IMR-90 (cell line): Measurements from ENCODE around the gene ADPGK. TPM values are rescaled to one million over a fixed set of nuclear protein-coding genes. Genes with fewer than 3 reads are reported as not detected.

Source experiments
- ATAC-seq: fragments of 200-7000 bp; cut with Tn5 transposase; 2 replicates; pipeline ENCODE4 v1.9.1; 2020; ENCODE audit warnings: low read depth, mild to moderate bottlenecking, moderate library complexity
- BruUV-seq: library from RNA; stranded (reverse); fragments of 400-500 nt; replicated peaks from 2 replicates; lab custom pipeline; 2021; lab: Mats Ljungman, UMichigan
- CTCF ChIA-PET: fragments of 300-600 bp; formaldehyde crosslinking; extraction: SDS; loops from one replicate; lab custom pipeline; 2021; ENCODE audit warnings: antibody characterized with exemption; lab: Yijun Ruan, JAX
- POLR2A ChIA-PET: fragments of 300-600 bp; sonication (Branson Sonifier 250); formaldehyde crosslinking; loops from one replicate; lab custom pipeline; 2022; ENCODE audit warnings: antibody characterized with exemption; ENCODE audit not compliant: unreplicated experiment; lab: Charles Lee
- DNase-seq: peaks from one replicate; pipeline ENCODE4 v3.0.0; 2013
- H2AFZ ChIP-seq: replicated peaks from 2 replicates; pipeline ENCODE3; 2013; ENCODE audit warnings: low read length, mild to moderate bottlenecking; ENCODE audit not compliant: poor library complexity
- H2AK5ac ChIP-seq: 2 replicates; pipeline ENCODE4 v1.6.1; 2013; ENCODE audit warnings: low read depth, low read length, inconsistent platforms
- H2AK9ac ChIP-seq: replicated peaks from 2 replicates; pipeline ENCODE3; 2013; ENCODE audit warnings: mild to moderate bottlenecking, low read depth, low read length, moderate library complexity; ENCODE audit not compliant: poor library complexity
- H2BK120ac ChIP-seq: 2 replicates; pipeline ENCODE4 v1.6.1; 2013; ENCODE audit warnings: low read depth, low read length, inconsistent platforms
- H2BK15ac ChIP-seq: 3 replicates; pipeline ENCODE4 v1.6.1; 2013; ENCODE audit warnings: low read depth, low read length, inconsistent platforms
- H2BK20ac ChIP-seq: 2 replicates; pipeline ENCODE4 v1.6.1; 2013; ENCODE audit warnings: low read depth, mild to moderate bottlenecking, inconsistent platforms, low read length, moderate library complexity
- H2BK5ac ChIP-seq: 2 replicates; pipeline ENCODE4 v1.6.1; 2013; ENCODE audit warnings: mild to moderate bottlenecking, low read depth, low read length, inconsistent platforms; ENCODE audit not compliant: poor library complexity, severe bottlenecking
- H3K14ac ChIP-seq: replicated peaks from 2 replicates; pipeline ENCODE4 v1.6.1; 2013; ENCODE audit warnings: low read depth, low read length, inconsistent platforms
- H3K18ac ChIP-seq: 2 replicates; pipeline ENCODE4 v1.6.1; 2013; ENCODE audit warnings: low read depth, low read length, control low read depth
- H3K23ac ChIP-seq: 2 replicates; pipeline ENCODE4 v1.6.1; 2013; ENCODE audit warnings: low read depth, low read length, inconsistent platforms
- H3K27ac ChIP-seq: 2 replicates; pipeline ENCODE4 v1.5.1; 2013; ENCODE audit warnings: mild to moderate bottlenecking, control low read depth, low read length; ENCODE audit not compliant: insufficient read depth
- H3K27me3 ChIP-seq: 2 replicates; pipeline ENCODE4 v1.6.1; 2013; ENCODE audit warnings: low read length; ENCODE audit not compliant: control insufficient read depth, insufficient read depth
- H3K36me3 ChIP-seq: 2 replicates; pipeline ENCODE4 v1.6.1; 2013; ENCODE audit warnings: low read length, mixed read lengths; ENCODE audit not compliant: control insufficient read depth, insufficient read depth
- H3K4ac ChIP-seq: 2 replicates; pipeline ENCODE4 v1.6.1; 2013; ENCODE audit warnings: low read depth, low read length, inconsistent platforms
- H3K4me1 ChIP-seq: 2 replicates; pipeline ENCODE4 v1.6.1; 2013; ENCODE audit warnings: low read length, mixed read lengths; ENCODE audit not compliant: control insufficient read depth, insufficient read depth
- H3K4me2 ChIP-seq: 2 replicates; pipeline ENCODE4 v1.6.1; 2013; ENCODE audit warnings: low read depth, mild to moderate bottlenecking, control low read depth, low read length, moderate library complexity
- H3K4me3 ChIP-seq: 2 replicates; pipeline ENCODE4 v1.5.1; 2013; ENCODE audit warnings: low read depth, mild to moderate bottlenecking, control low read depth, low read length, moderate library complexity; ENCODE audit not compliant: insufficient read depth
- H3K56ac ChIP-seq: 2 replicates; pipeline ENCODE4 v1.6.1; 2013; ENCODE audit warnings: low read length, inconsistent platforms; ENCODE audit not compliant: insufficient read depth; ENCODE audit errors: extremely low read depth
- H3K79me1 ChIP-seq, 2 experiments: 2 replicates each; pipeline ENCODE4 v1.6.1; 2013; ENCODE audit warnings: low read length in 2 of 2, inconsistent platforms in 1 of 2, low read depth in 1 of 2
- H3K9ac ChIP-seq: 2 replicates; pipeline ENCODE4 v1.6.1; 2013; ENCODE audit warnings: low read depth, low read length, control low read depth
- H3K9me1 ChIP-seq: 2 replicates; pipeline ENCODE4 v1.6.1; 2013; ENCODE audit warnings: low read length, inconsistent platforms; ENCODE audit not compliant: insufficient read depth
- H3K9me3 ChIP-seq: 2 replicates; pipeline ENCODE4 v1.6.1; 2013; ENCODE audit warnings: low read length; ENCODE audit not compliant: control insufficient read depth, insufficient read depth
- H4K20me1 ChIP-seq: 2 replicates; pipeline ENCODE4 v1.6.1; 2013; ENCODE audit warnings: low read length, inconsistent platforms; ENCODE audit not compliant: insufficient read depth
- H4K5ac ChIP-seq: 2 replicates; pipeline ENCODE4 v1.6.1; 2013; ENCODE audit warnings: mild to moderate bottlenecking, low read depth, low read length, control low read depth
- H4K8ac ChIP-seq, 2 experiments: 2 replicates each; pipeline ENCODE4 v1.6.1; 2013; ENCODE audit warnings: low read depth in 2 of 2, low read length in 2 of 2, control low read depth in 1 of 2, inconsistent platforms in 1 of 2
- H4K91ac ChIP-seq: 2 replicates; pipeline ENCODE4 v1.6.1; 2013; ENCODE audit warnings: low read depth, low read length, inconsistent platforms; ENCODE audit not compliant: insufficient read depth
- CEBPB ChIP-seq: IDR thresholded peaks from 2 replicates; pipeline ENCODE4 v1.6.1; 2012; ENCODE audit warnings: low read depth, low read length, improper control_type of control experiment
- FOS ChIP-seq: fragments of 150-350 bp; IDR thresholded peaks from 2 replicates; pipeline ENCODE4 v1.6.1; 2016; ENCODE audit warnings: low read depth, low read length
- WGBS, 2 experiments: methylation state at CpG; one replicate each; pipeline versions ENCODE4 v1.1.5 to v1.1.7; 2013; ENCODE audit warnings: missing lambda C conversion rate in 2 of 2; ENCODE audit not compliant: insufficient read length in 1 of 2; ENCODE audit errors: extremely low coverage in 2 of 2; 5-methylcytosine and 5-hydroxymethylcytosine counted together
- dilution Hi-C: fragments of 300-500 bp; cut with HindIII; formaldehyde crosslinking; loops from one replicate; pipeline ENCODE4 v1.14.3; 2018; ENCODE audit warnings: low sequenced_read_pairs; ENCODE audit not compliant: unreplicated experiment
- in situ Hi-C: fragments of 300-500 bp; cut with MboI; formaldehyde crosslinking; loops from 3 replicates; pipeline ENCODE4 v1.14.3; 2019; ENCODE audit warnings: low sequenced_read_pairs, inconsistent platforms, mixed read lengths
- intact Hi-C: fragments of 100-400 bp; cut with micrococcal nuclease; formaldehyde crosslinking; loops from 2 replicates; pipeline ENCODE4 v1.10.0; 2022
- polyA plus RNA-seq, 3 experiments: library from polyadenylated mRNA; depleted of rRNA; stranded (reverse); fragments of >200 nt; gene quantifications; 2 replicates each; pipeline ENCODE4 v1.2.3, GENCODE V29; 2012; ENCODE audit warnings: low replicate concordance in 1 of 3
- total RNA-seq: library from RNA; depleted of rRNA; stranded (reverse); fragments of >200 nt; gene quantifications from 2 replicates; pipeline ENCODE4 v1.2.3, GENCODE V29; 2012

ADPGK gene
- total and polyA plus RNA-seq, 2 of the 4 experiments (the other 2 are of a cell fraction), result 53.2 to 62.8 TPM

DNA sequence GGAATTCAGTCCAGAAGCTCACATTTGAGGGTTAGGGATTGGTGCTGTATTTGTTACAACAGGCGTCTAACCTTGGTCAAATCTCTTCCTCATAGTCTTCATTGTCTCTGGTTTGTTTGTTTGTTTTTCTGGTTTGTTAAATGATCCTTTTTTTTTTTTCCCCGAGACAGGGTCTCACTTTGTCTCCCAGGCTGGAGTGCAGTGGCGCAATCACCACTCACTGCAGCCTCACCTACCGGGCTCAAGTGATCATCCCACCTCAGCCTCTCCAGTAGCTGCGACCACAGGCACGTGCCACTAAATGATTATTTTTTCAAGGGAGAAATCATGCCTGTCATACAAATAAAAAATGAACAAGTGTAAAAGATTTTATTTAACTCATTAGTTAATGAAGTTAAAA is 14.3 kb upstream of the ADPGK start:
- TF ChIP-seq CEBPB, result peak; percentile 36; the same call in 1 of the 2 replicates
- TF ChIP-seq FOS, result no peak
- Histone ChIP-seq H3K18ac (no peak overlapping the region), H4K91ac (no peak overlapping the region; the same call in 1 of the 2 replicates), H3K27ac (no peak overlapping the region), H3K9me1 (peaks cover 3% of the 10 kb centered on the region; the same call in 1 of the 2 replicates), H2BK20ac (no peak overlapping the region), H2BK15ac (no peak overlapping the region), H4K8ac (no peak overlapping the region), H2BK120ac (no peak overlapping the region), H2AK9ac (no peak overlapping the region), H2BK5ac (no peak overlapping the region), H3K9ac (no peak overlapping the region), H3K4me1 (peaks cover 13% of the 10 kb centered on the region), H4K20me1 (no peaks in the 10 kb centered on the region), H3K4me2 (no peak overlapping the region), H3K4me3 (no peak overlapping the region), H2AFZ (no peak overlapping the region), H3K4ac (peak overlapping the region; percentile 14; the same call in 1 of the 2 replicates), H3K27me3 (no peaks in the 10 kb centered on the region; the same call in none of the 2 replicates), H3K23ac (no peak overlapping the region), H3K56ac (no peak overlapping the region), H3K79me1 (no peaks in the 10 kb centered on the region), H3K36me3 (no peaks in the 10 kb centered on the region), H3K9me3 (no peaks in the 10 kb centered on the region), H3K14ac (no peak overlapping the region), H4K5ac (no peak overlapping the region), H2AK5ac (no peak overlapping the region)
- dilution Hi-C loops, result no loop called here
- DNase-seq (no peak), ATAC-seq (no peak)
- ChIA-PET POLR2A (interaction anchor here (0.6 kb wide), 2 partner anchors 255 to 271 kb away, joined by 3 read pairs; no protein-coding TSS in a partner anchor), CTCF (interaction anchor here (1.1 kb wide), 1 partner anchor 284 kb away, joined by 3 read pairs; no protein-coding TSS in a partner anchor)
- no CpG with 5 or more reads among the region's 6 CpGs for WGBS, 2 experiments
- no TSS peak for BruUV-seq
- in situ Hi-C loops, result no loop called here
- intact Hi-C loops, result loop anchor here (1.0 to 2.0 kb wide), 4 partner anchors 255 to 475 kb away; partner anchors contain the start of gene NEO1
